ENCODE measurements around the gene VCPKMT.

VCPKMT gene

GRCh38 chr14:50088731-50089130, 27.6 kb downstream of the VCPKMT start:
- no peak for DNase-seq (ENCODE audit: low read depth, low spot score)
- TF ChIP-seq, protein P1, sequence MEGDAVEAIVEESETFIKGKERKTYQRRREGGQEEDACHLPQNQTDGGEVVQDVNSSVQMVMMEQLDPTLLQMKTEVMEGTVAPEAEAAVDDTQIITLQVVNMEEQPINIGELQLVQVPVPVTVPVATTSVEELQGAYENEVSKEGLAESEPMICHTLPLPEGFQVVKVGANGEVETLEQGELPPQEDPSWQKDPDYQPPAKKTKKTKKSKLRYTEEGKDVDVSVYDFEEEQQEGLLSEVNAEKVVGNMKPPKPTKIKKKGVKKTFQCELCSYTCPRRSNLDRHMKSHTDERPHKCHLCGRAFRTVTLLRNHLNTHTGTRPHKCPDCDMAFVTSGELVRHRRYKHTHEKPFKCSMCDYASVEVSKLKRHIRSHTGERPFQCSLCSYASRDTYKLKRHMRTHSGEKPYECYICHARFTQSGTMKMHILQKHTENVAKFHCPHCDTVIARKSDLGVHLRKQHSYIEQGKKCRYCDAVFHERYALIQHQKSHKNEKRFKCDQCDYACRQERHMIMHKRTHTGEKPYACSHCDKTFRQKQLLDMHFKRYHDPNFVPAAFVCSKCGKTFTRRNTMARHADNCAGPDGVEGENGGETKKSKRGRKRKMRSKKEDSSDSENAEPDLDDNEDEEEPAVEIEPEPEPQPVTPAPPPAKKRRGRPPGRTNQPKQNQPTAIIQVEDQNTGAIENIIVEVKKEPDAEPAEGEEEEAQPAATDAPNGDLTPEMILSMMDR (IDR thresholded peaks at IDR 0.05; ENCODE audit: low read depth, low read length): no peak
- in situ Hi-C loops (cut with HindIII; ENCODE audit: low sequenced_read_pairs): no loop called here
- no peak overlapping the region for H3K4me3 ChIP-seq (ENCODE audit: low read depth, low read length)

- TF ChIP-seq, protein P1 (IDR thresholded peaks at IDR 0.05; ENCODE audit: low read depth, low read length): no peak
- in situ Hi-C loops (cut with HindIII; ENCODE audit: low sequenced_read_pairs): no loop called here
- H3K4me3 ChIP-seq (ENCODE audit: low read depth, low read length): no peak overlapping the region
- no peak for DNase-seq (ENCODE audit: low read depth, low spot score)
Observed at GRCh38 chr14:50088117-50088515, 28.3 kb downstream of the VCPKMT start.

GRCh38 chr14:50087341-50088116, 28.8 kb downstream of the VCPKMT start:
- H3K4me3 ChIP-seq (ENCODE audit: low read depth, low read length): no peak overlapping the region
- in situ Hi-C loops (cut with HindIII; ENCODE audit: low sequenced_read_pairs): no loop called here
- TF ChIP-seq, protein P1 (IDR thresholded peaks at IDR 0.05; ENCODE audit: low read depth, low read length): no peak
- no peak for DNase-seq (ENCODE audit: low read depth, low spot score)

- in situ Hi-C loops (cut with HindIII; ENCODE audit: low sequenced_read_pairs): no loop called here
- no peak for DNase-seq (ENCODE audit: low read depth, low spot score)
- H3K4me3 ChIP-seq (ENCODE audit: low read depth, low read length): no peak overlapping the region
- TF ChIP-seq, protein P1 (IDR thresholded peaks at IDR 0.05; ENCODE audit: low read depth, low read length): no peak
Observed at GRCh38 chr14:50086321-50086711, 30.1 kb downstream of the VCPKMT start.

- in situ Hi-C loops (cut with HindIII; ENCODE audit: low sequenced_read_pairs): no loop called here
- DNase-seq (ENCODE audit: low read depth, low spot score): peak; percentile 50
- H3K4me3 ChIP-seq (ENCODE audit: low read depth, low read length): no peak overlapping the region
- TF ChIP-seq, protein P1 (IDR thresholded peaks at IDR 0.05; ENCODE audit: low read depth, low read length): no peak
Observed at GRCh38 chr14:50085570-50086320, 30.6 kb downstream of the VCPKMT start.

DNA sequence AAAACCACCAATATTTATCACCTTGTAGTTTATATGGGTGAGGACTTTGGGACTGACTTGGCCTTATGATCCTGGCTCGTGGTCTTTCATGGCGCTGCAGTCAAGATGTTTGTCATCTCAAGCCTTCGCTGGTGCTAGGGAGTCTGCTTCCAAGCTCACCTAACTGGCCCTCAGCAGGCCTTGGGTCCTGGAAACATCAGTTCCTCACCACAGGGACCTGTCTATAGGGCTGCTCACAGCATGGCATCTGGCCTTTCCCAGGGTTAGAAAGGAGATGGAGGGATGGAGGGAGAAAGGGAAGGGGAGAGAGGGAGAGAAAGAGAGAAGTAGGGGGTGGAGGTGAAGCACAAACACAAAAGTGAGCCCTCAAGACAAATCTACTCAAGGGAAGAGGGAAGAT, 31.7 kb downstream of the VCPKMT start:
- in situ Hi-C loops (cut with HindIII; ENCODE audit: low sequenced_read_pairs): no loop called here
- no peak overlapping the region for H3K4me3 ChIP-seq (ENCODE audit: low read depth, low read length)
- TF ChIP-seq, protein P1 (IDR thresholded peaks at IDR 0.05; ENCODE audit: low read depth, low read length): no peak
- no peak for DNase-seq (ENCODE audit: low read depth, low spot score)

Measured in astrocyte of the spinal cord (primary cell).